ENCODE results near the gene RAB40C. TPM values are rescaled to one million over a fixed set of nuclear protein-coding genes. Genes with fewer than 3 reads are reported as not detected.

The RAB40C gene
- total and polyA plus RNA-seq, 10 of the 15 experiments (the other 5 are each of a cell fraction or from before 2014, with no cell fraction given), result 0.06 to 12.8 (median 4.6) TPM

GRCh38 chr16:666572-666971 is 76.7 kb downstream of the RAB40C start:
- no TSS peak for BruUV-seq (replicated peaks)
- in situ Hi-C loops (cut with MboI), result loop anchor here (10.0 kb wide), 1 partner anchor 272 kb away; the partner anchor contains the start of gene NME4
- POLR2A ChIA-PET, result no interaction called here
- 81% methylated on average over 13 of the region's 13 CpGs for WGBS (ENCODE audit: insufficient coverage, insufficient replicate concordance, low lambda C conversion rate, missing lambda C conversion rate)
- Histone ChIP-seq H3K4me3 (no peak overlapping the region), H3K4me2 (ENCODE audit: control insufficient read depth, insufficient read depth) (no peak overlapping the region), H3K9ac (ENCODE audit: control insufficient read depth, insufficient read depth, low read length) (no peak overlapping the region), H4K20me1 (ENCODE audit: control insufficient read depth, insufficient read depth) (no peaks in the 10 kb centered on the region), H2AFZ (ENCODE audit: control insufficient read depth, low read depth, low read length) (no peak overlapping the region), H3K27me3 (replicated peaks in 1 of 2; ENCODE audit: control insufficient read depth in 2 of 2, insufficient read depth in 2 of 2, low read length in 1 of 2) (no peaks in the 10 kb centered on the region), H3K36me3 (ENCODE audit: control insufficient read depth in 2 of 2, insufficient read depth in 2 of 2, low read length in 1 of 2) (peaks cover 0 to 12% of the 10 kb centered on the region in 2 experiments; a peak in 3 of 4 replicates), H3K4me1 (ENCODE audit: control insufficient read depth, insufficient read depth, low read length) (peaks cover 2% of the 10 kb centered on the region; the same call in 1 of the 2 replicates), H3K9me3 (replicated peaks; ENCODE audit: control insufficient read depth, insufficient read depth, low read length) (no peaks in the 10 kb centered on the region), H3K27ac (ENCODE audit: control insufficient read depth, insufficient read depth) (no peak overlapping the region), H3K79me2 (ENCODE audit: control insufficient read depth, insufficient read depth, low read length) (peaks cover 16% of the 10 kb centered on the region)
- RAD21 ChIA-PET (ENCODE audit: unreplicated experiment), result interaction anchor here (1.1 kb wide), 1 partner anchor 14 kb away, joined by 3 read pairs; the partner anchor contains the start of gene STUB1
- ATAC-seq (no peak), DNase-seq (ENCODE audit: low read depth, low spot score) (no peak), FAIRE-seq (no peak)
- SMC1A ChIA-PET (ENCODE audit: uncharacterized antibody, unreplicated experiment), result no interaction called here
- intact Hi-C loops (cut with micrococcal nuclease; ENCODE audit: unreplicated experiment), result loop anchor here (10.0 kb wide), 1 partner anchor 272 kb away; the partner anchor contains the start of gene NME4
- CTCF ChIA-PET, result interaction anchor here (1.6 kb wide), 1 partner anchor 14 kb away, joined by 4 read pairs; the partner anchor contains the start of gene STUB1
- no peak for TF ChIP-seq EP300 (IDR thresholded peaks at IDR 0.05; ENCODE audit: borderline replicate concordance in 1 of 2, control insufficient read depth in 1 of 2, low read depth in 2 of 2, low read length in 2 of 2)
- no peak for TF ChIP-seq FOS (IDR thresholded peaks at IDR 0.05; ENCODE audit: borderline replicate concordance, extremely low read depth, insufficient read length)
- no peak for TF ChIP-seq NBN (IDR thresholded peaks at IDR 0.05)
- TF ChIP-seq PKNOX1 (IDR thresholded peaks at IDR 0.05), result no peak
- TF ChIP-seq IRF3 (IDR thresholded peaks at IDR 0.05), result no peak
- TF ChIP-seq BMI1 (IDR thresholded peaks at IDR 0.05; ENCODE audit: borderline replicate concordance), result no peak
- no peak for TF ChIP-seq USF2 (IDR thresholded peaks at IDR 0.05; ENCODE audit: borderline replicate concordance, low read depth, low read length)
- no peak for TF ChIP-seq NR2C2 (IDR thresholded peaks at IDR 0.05; ENCODE audit: borderline replicate concordance, control insufficient read depth, insufficient read length, low read depth)
- no peak for TF ChIP-seq ASH2L (IDR thresholded peaks at IDR 0.05; ENCODE audit: borderline replicate concordance, low read depth)
- TF ChIP-seq PBX3 (IDR thresholded peaks at IDR 0.05; ENCODE audit: insufficient replicate concordance, low read depth, low read length), result no peak
- TF ChIP-seq TCF12 (IDR thresholded peaks at IDR 0.05; ENCODE audit: low read depth, low read length), result no peak
- no peak for TF ChIP-seq CHD2 (IDR thresholded peaks at IDR 0.05; ENCODE audit: borderline replicate concordance, low read depth, low read length)
- TF ChIP-seq RBBP5 (conservative IDR thresholded peaks at IDR 0.05), result no peak
- no peak for TF ChIP-seq ZBTB4 (CRISPR knock-in tag; IDR thresholded peaks at IDR 0.05)
- TF ChIP-seq RUNX3 (IDR thresholded peaks at IDR 0.05; ENCODE audit: low read length), result no peak
- TF ChIP-seq PAX5 (IDR thresholded peaks at IDR 0.05; ENCODE audit: borderline replicate concordance, low read depth, low read length), result no peak
- no peak for TF ChIP-seq KDM1A (IDR thresholded peaks at IDR 0.05; ENCODE audit: borderline replicate concordance)
